HuH-7.5 (cell line): ENCODE measurements around the gene WASHC3.
"Not testable (repeated sequence)": the region's sequence is repeated elsewhere in the genome, so short reads cannot be mapped to it uniquely, and the experiment has no call there.

ENCODE experiments used
- DNase-seq: peaks from one replicate; pipeline ENCODE4 v3.0.0; 2011; ENCODE audit warnings: low spot score

The WASHC3 gene

DNA sequence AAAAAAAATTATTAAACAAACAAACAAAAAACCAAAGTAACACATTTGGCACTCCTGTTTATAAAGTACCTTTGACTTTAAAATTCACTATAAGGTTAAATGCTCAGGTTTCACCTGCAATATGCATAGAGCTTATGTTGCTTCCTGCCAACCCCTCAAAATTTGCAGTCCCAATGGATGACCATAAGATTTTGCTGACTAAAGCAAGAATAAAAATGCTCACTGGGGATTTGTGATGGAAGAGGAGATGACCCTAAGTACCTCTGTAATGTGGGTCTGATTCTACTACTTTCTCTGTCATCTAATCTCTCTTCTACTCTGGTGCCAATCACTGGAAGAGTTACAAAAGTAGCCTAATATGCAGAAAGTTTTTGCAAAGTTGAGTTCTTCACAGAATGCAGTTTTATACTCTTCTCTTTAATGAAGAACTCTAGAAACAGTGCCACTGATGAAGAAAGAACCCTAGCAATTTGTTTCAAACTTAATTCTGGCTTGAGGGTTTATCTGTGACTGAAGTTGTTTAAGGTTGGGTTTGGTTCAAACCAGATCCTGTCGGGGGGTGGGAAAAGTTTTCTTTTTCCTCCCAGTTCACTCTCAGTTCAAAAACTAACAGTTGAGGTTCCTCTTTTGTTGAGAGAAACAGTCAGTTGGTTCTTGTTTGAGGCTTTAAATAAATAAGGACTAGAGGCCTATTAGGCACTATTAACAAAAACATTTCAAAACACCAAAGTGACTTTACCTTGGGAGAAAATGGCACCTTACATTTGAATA, 10.9 kb downstream of the WASHC3 start:
- DNase-seq: no peak

DNA sequence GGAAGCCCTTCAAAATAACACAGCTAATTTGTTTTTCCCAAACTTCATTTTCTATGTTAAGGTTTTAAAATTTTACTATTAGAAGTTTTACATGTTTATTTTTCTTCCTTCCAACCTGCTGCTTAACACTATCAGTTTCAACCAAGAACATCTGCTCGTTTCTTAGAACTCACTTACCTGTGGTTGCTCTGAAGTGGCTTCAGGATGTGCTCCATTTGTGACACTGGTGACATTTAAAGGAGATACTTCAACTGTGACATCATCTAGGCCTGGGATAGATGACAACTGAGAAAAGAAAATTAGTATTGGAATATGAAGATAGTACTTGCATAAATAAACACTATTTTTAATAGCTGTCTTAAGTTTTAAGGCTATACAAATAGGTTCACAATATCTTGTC, 17.9 kb downstream of the WASHC3 start:
- no peak for DNase-seq

DNA sequence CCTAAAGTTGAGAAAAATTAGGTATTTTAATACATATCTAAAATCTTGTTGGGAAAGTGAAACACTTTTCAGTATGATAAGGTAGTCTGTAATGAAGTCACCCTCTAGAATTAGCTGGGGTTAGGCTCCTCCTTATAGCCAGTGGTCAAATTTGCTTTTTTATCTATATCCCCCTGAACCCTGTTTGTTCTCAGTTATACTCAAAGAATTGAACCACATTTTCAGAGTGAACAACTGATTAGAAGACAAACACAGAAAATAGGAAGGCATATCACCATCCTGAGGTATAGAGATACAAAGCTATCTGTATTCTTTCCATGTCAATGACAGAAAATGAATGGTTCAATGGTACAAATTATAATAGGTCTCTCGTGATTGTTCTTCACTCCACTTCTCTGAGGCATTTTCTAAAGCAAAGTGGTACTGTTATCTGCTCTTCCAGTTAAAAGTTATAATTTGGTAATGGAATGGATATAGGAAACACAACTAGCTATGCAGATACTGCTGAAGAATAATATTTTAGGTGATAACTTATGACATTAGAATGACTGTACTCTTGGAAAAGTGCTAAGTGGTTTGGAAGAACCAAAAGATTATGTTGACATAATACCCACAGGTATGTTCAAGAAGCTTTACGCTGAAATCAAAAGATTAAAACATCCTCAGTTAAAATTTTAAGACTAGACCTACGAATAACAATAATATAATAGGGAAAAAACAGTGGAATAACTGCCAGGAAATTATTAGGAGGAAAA, 27.6 kb downstream of the WASHC3 start:
- DNase-seq: no peak

DNA sequence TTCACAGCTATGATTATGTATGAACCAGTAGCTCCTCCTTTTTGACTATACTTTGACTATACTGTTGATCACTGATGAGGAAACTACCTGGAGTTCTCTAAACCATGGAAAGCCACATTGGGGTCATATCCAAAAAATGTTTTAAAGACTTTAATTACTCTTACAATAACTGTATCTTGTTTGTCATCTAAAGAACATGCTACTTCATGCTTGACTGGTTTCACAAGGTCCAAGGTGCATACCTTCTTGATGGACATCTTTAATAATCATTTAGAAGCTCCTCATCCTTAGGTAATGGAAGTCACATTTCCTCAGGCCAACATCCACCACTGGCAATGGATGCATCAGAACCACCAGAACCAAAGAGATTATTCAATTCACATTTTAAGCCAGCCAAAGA, 29.9 kb downstream of the WASHC3 start:
- no peak for DNase-seq

DNA sequence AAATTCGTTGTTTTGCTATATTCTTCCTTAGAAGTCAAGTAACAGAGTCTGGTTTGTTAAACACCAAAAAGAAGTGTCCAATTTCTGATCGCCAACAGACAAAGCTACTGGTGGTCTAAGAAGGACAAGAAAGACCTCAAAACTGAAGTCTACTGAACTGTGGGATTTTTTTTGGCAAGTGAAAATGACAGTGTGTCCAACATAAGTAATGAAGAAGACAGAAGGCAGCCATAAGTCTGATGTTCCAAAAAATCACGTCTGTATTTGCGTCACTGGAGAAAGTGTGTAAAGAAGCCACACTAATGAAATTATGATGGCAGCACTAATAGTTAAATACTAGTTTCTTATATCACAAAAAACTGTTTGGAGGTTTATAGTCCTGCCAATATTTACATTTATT, 32.6 kb downstream of the WASHC3 start:
- no peak for DNase-seq

DNA sequence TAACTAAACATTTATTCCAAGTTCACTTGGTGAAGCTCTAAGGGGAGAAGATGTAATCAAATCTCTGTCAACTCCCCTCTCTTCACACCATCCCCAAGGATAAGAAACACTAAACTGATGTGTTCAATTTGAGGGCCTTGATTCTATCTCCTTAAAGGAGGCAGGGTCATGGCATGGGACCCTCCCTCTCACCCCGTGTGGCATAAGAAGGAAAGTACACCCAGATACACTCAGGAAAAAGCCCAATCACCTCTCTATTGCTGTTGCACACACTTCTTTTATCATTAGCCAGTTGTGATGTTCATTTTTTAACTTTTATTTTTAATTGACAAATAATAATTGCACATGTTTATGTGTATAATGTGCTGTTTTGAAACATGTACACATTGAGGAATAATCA, 35.1 kb downstream of the WASHC3 start:
- no peak for DNase-seq

DNA sequence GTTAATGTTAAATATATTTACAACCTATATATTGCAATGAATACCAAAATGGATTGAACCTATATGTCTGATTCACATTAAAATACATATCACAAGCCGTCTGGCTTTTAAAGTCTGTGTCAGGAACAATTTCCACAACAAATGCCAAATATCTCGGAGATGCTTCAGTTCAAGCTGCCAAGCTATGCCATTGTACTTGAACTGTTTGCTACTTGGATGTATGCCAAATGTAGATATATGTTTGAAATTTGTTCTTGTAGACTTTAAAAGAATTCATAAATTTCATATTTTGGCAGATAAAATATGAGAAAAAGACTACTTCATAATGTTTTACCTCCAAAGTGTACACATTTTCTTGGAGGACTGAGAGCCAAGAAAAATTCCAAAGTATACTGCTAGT, 37.0 kb downstream of the WASHC3 start:
- DNase-seq: no peak

DNA sequence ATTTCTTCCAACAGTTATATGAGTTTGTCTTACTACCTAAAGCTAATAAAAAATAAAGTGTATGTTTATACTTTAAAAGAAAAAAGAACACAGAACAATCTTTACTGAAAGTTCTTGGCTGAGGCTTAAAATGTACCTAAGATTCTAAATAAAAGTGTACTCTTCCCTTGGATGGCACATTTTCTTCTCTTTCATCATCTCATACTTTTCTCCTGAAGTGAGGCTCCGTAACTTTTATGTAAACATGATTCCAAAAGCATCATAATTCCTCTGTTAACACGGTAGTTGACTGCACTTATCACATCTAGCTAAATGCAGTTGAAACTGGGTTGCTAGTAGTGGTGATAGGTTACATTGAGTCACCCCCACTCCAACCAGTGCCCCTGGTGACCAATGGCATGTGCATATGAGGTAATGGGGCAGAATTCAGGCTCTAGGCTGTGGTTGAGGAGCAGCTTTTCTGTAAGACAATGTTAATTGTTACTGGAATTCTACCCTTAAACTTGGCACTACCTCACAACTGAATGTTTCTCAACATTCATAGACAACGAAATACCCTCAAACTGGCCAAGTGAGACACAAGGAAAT, 38.4 kb downstream of the WASHC3 start:
- no peak for DNase-seq

DNA sequence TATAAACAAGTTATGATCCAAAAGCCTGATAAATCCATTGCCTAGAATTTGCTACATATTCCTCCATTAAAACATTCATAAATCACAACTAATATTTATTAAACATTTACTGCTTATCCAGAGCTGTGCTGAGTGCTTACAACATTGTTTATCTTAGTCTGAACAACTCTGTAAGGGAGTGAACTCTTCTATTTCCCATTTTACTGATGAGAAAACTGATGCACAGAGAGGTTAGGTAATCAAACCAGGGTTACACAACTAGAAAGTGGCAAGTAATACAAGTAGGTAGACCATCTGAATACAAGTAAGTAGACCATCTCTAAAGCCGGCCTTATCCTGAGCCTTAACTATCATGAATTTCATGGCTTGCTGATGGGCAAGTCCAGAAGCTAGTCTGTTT, 39.5 kb downstream of the WASHC3 start:
- DNase-seq: no peak

DNA sequence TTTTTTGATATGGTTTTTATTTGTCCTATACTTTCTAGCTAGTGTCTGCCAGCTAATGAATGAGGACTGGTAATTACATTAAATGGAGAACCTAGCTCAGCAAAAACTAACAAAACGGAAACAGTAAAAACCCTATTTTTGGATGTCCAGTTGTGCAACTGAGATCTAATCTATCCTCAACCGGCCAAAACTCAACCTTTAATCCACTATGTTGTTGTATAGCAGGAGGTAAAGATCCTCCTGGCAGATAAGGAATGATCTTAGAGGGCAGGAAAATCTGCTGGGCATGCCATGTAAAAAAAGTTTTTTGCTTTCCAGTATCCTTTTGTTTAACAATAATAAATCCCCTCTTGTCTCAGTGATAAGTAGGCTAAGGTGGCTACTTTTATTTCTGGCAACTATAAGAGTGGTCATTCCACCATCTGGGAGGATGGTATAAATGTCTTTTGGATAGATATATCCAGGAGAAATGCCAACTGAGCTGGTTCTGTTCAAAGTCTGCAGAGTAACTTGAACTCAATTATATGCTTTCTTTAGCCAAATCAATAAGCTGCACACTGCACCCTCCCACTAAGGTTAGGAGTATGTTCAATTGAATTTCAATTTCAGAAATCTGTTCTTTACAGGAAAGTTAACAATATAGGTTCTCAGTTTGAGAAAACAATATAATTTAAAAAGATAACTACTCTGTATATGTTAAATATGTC, 40.1 kb downstream of the WASHC3 start:
- DNase-seq: no peak

DNA sequence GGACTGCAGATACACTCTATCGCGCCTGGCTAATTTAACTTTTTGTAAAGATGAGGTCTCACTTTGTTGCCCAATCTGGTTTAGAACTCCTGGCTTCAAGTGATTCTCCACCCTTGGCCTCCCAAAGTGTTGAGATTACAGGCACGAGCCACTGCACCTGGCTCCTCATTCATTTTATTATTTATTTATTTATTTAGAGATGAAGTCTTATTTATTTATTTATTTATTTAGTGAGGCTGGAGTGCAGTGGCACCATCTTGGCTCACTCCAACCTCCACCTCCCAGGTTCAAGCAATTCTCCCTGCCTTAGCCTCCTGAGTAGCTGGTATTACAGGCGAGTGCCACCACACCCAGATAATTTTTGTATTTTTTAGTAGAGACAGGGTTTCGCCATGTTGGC, 43.2 kb downstream of the WASHC3 start:
- DNase-seq: not testable (repeated sequence)

DNA sequence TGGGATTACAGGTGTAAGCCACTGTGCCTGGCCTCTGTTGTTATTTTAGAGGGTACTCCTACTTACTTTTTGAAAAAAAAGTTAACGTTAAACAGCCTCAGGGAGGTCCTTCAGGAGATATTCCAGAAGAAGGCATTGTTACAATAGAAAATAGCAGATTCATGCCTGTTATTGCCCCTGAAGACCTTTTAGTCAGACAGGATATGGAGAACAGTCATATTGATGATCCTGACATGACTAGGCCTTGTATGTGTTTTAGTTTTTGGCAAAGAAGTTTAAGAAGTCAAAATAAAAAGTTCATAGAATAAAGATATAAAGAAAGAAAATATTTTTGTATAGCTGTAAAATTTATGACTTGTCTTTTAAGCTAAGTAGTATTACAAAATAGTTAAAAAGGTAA, 45.3 kb downstream of the WASHC3 start:
- DNase-seq: no peak

DNA sequence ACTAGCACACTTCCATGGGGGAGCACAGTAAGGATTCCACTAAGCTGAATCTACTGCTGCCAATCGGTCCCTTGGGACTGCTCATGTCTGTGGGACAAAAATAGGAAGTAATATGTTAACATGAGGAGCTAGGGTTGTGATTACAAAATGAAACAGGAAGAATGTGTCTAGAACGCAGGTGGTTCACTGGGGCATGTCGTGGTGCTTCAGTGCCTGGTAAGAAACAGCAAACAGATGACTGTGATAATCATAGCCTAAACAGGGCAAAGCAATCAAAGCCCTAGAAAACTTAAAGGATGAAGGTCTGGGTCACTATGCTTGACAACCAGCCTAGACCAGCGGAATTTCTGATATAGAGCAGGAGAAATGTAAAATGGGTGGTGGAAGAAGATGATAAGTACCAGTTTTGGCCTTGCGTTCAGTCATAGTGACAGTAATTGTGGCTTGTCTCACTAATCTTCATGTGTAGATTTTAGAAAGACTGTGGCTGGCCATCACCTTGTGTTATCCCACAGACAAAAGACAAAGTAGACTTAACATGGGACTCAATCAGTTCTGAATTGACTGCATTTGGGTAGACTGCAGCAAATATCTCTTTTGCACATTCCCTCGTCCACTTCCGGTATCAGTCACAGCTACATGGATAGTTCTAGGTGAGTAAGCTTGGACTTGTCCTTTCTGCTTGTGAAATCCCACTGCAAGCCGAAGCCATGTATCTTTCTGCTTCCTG, 51.4 kb downstream of the WASHC3 start:
- DNase-seq: no peak

DNA sequence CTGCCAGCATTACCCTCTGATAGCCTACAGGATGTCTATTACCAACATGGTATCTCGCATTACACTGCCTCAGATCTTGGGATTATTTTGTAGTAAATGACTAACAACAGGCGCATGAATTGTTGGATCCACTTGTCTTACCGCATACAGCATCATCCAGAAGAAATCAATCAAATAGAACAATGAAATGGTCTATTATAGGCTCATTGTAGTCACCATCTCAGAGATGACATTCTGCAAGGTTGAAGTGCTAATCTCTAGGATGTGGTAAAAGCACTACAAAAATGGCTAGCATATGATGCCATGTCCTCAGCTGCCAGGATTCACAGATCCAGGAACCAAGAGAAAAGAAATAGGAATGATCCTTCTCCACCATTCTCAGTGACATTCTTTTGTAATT, 52.0 kb downstream of the WASHC3 start:
- no peak for DNase-seq

DNA sequence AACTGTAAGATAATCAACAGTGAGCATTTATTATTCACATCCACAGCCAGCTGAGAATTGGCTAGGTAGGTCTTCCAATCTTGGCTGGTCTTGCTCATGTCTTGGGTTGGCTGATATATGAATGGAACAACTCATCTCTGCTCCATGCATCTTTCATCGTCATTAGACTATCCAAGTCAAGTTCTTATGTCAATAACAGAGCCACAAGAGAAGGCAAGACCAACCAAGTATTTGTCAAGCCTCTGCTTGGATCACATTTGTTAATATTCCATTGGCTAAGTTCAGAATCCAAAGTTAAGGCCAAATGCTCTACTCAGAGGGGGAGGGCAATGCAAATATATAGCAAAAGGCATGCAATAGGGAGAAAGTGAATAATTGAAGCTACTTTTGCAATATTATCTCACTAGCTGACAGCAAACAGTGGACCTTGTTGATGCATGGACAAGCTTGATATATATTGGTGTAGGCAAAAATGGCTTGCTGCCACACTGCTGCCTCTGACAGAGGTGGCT, 53.1 kb downstream of the WASHC3 start:
- no peak for DNase-seq

DNA sequence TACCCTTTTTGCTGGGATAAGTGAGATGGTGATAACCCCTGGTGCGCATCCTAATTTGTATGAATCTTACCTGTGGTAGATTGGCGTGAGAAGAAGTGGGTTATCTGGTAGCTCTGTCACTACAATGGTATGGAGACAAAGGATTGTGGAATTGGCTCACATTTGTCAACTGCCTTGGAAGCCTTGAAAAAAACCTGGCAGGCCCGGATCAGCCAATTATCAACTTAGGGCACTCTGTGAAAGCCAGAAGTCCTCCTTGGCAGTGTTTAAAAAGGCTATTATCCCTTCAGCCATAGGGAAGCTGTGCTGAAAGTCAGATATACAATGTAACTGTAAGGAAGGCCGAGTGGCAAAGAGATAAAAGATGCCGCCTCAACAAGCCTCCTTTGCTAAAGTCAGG, 56.5 kb downstream of the WASHC3 start:
- DNase-seq: no peak

DNA sequence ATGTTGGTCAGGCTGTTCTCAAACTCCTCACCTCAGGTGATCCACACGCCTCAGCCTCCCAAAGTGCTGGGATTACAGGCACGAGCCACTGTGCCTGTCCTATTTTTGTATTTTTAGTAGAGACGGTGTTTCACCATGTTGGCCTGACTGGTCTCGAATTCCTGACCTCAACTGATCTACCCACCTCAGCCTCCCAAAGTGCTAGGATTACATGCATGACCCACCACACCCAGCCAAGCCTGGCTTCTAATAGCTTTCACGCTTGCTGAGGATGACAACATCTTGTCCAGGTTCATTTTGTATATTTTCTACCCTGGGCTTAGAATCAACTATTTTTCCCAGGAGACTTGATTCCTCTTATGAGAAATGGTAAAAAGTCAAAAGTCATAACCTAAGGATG, 64.7 kb downstream of the WASHC3 start:
- DNase-seq: no peak

DNA sequence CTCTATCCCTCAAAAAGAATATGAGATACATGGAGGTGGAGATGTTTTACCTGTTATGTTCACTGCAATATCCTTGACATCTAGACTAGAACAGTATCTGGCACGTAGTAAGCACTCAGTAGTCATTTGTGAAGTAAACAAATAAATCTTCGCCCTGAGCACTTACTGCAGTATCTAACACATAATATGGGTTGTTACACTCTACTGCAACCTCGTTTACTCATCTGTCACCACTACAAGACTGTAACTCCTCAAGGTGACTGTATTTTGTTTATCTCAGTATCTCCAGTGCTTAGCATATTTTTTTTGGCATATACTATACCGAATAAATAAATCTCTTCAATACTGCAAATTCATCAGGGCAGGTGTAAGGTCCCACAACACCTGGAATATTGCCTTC, 66.1 kb downstream of the WASHC3 start:
- DNase-seq: no peak

DNA sequence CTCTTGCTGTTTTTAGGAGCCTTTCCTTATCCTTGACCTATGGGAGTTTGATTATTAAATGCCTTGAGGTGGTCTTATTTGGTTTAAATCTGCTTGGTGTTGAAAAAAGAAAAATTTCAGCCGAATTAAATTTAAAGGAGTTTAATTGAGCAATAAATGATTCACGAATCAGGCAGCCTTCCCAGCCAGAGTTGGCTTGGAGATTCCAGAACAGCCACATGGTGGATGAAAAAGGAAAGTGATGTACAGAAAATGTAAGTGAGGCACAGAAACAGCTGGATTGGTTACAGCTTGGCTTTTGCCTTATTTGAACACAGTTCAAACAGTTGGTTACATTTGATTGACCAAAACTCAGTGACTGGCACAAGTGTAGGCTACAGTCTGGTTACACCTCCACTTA, 69.7 kb downstream of the WASHC3 start:
- no peak for DNase-seq

DNA sequence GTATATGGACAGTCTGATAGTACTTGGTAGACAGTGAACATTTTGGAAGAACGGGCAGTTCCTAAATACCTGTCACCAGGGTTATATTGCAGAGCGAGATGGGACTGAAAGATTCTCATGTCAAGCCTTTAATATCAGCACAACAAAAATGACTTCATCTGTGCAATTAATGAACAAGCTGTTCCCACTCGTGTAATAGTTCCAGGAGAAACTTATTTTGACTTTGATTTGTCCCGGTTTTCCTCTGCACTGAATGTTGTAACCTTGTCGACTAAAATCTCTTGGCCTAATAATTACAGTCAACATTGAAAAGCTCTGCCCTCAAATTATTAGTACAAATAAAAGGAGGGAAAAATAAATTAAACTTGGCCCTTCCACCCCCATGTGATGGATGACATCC, 79.5 kb downstream of the WASHC3 start:
- DNase-seq: no peak

DNA sequence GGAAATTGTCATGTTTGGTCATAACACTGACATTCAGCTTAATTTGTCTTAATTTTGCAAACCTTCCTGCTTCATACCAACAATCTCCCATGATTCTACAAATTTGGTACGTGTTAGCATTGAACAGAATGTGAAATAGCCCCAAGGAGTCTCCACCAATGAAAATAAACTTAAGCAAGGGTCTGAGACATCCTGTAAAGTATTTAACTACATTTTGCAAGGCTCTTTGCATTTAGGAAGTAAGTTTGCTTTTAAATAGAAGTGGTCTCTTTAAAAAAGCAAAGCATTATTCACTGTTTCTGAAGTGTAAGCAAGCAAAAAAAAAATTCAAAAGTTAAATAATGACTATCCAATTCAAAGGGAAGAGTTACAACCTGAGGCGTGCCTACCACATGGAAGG, 79.9 kb downstream of the WASHC3 start:
- DNase-seq: no peak

DNA sequence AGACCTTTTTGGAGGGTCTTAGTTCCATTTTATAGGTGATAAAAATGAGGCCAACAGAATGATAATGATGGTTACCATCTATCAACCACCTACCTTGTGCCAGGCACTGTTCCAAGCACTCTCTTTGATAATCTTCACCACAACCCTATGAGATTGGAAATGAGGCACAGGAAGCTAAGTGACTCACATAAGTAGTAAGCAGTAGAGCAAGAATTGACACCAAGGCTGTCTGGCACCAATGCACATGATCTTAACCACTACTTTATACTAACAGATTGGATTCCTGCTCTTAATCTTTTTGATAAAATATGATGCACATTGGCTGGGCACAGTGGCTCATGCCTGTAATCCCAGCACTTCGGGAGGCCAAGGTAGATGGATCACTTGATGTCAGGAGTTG, 93.0 kb downstream of the WASHC3 start:
- DNase-seq: no peak
